ENCODE results near the gene TMEM69.
"Not testable (repeated sequence)": the region's sequence is repeated elsewhere in the genome, so short reads cannot be mapped to it uniquely, and the experiment has no call there.

Gene TMEM69, protein sequence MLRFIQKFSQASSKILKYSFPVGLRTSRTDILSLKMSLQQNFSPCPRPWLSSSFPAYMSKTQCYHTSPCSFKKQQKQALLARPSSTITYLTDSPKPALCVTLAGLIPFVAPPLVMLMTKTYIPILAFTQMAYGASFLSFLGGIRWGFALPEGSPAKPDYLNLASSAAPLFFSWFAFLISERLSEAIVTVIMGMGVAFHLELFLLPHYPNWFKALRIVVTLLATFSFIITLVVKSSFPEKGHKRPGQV

DNA sequence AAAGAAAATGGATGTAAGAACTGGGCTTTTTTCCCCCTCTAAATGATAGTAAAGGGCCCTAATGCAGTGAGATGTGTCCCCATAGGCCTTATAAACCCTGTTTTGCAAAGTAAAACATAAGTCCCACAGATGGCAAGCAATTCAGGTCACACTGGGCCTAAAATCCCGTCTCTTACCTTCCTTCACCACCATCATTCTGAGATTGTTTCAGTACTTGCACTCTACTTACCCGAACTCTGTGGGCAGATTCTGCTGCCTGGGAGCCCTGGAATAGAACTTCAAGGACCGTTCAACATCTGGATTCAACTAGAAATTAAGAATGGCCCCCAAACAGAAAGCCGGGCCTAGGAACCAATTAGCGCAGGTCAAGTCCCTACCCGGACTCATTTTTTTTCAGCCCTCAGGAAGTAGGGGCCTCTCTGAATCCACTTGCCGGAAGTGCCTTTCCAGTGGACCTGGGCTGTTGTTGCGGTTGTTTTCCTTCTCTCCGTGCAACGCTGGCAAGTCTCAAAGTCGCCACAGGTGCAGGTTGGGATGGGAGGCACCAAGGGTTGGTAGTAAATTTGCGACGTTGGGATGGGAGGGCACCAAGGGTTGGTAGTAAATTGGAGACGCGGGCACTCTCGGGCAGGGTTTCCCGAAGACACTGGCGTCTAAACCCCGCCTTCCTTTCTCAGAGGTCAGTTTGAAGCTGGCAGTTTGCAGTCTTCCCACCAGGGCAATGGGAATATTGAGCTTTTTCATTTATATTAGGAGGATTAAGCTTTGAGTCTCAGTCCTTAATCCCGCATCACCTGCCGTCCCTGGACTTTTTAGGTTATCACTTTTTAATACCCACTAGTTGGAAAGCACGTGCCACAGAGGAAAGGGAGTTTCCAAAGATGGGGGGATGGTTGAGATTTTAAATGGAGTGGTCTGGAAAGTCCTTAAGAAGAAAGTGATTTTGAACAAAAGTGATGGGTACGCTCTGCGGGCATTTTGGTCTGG lies at the start of gene TMEM69:
Gene TMEM69 (plus strand): TSS at position 428 of the 987 bp plus-strand sequence. CDS start 2,888 bp downstream, outside the sequence.
- peak in 50 of 51 donors; percentile 14 to 93 (median 60) for DNase-seq

DNA sequence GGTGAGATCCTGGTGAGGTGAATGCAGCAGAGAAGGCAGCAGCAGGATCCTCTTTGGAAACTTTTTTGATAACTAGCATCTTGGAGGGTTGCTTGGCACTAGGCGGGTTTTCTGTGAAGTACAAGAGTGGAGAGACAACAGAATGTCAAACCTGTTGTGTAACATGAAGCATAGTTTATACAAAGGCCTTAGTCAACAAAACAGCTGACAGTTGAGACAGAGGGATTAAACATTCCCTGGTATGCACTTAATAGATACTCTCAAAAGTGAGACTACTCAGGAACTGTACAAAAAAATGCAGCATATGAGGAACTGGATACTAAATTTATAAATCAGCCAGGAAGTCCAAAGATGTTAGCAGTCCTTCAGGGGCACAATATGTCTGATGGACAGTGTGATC lies 47.7 kb upstream of the TMEM69 start:
- DNase-seq, result no peak

DNA sequence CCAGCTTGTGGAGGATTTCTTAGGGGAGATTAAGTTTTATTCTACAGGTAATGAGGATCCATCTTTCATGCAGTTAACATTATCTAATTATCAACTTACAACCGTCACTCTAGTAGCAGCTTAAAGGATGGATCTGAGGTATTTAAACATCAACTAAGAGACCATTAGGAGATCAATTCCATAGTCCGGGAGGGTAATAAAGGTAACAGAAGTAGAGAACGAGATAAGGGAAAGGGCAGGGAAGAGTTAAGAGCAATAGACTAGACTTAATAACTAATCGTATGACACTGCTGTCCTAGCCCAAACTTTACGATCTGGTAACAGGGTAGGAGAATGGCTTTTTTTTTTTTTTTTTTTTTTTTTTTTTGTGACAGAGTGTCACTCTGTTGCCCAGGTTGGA lies 44.7 kb upstream of the TMEM69 start:
- no peak for DNase-seq

DNA sequence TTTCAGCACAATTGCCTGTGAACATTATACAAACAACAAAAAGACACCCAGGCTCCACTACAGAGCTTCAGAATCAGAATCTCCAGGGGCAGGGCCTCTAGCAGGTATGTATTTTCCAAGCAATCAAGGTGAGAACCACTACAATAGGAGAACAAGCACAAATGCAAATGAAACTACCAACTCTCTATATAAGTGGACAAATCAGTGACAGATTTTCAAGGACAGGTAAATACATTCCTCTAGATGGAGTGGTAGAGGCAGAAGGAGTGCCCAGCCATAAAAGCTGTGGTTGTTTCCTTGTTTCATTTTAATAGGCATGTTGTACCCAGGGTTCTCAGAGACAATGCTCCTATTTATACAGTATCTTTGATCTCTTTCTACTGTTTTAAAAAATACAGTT lies 44.0 kb upstream of the TMEM69 start:
- DNase-seq, result no peak

DNA sequence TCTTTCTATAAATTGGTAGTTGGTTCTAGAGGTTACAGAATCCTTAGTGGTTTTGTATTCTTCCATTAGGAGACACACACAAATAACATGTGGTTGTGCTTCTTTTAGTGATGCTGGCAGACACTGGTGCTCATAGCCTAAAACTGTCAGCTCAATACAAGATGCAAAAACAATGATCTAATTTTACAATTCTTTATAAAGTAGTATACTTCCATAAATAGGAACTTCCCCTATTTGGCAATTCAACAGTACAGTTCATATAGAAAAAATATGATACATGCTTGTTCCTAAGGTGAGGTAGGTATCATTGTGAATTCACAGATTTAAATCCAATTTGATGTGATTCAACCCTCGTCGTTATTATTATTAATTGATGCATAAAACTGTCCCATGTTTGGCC lies 43.3 kb upstream of the TMEM69 start:
- DNase-seq, result no peak

DNA sequence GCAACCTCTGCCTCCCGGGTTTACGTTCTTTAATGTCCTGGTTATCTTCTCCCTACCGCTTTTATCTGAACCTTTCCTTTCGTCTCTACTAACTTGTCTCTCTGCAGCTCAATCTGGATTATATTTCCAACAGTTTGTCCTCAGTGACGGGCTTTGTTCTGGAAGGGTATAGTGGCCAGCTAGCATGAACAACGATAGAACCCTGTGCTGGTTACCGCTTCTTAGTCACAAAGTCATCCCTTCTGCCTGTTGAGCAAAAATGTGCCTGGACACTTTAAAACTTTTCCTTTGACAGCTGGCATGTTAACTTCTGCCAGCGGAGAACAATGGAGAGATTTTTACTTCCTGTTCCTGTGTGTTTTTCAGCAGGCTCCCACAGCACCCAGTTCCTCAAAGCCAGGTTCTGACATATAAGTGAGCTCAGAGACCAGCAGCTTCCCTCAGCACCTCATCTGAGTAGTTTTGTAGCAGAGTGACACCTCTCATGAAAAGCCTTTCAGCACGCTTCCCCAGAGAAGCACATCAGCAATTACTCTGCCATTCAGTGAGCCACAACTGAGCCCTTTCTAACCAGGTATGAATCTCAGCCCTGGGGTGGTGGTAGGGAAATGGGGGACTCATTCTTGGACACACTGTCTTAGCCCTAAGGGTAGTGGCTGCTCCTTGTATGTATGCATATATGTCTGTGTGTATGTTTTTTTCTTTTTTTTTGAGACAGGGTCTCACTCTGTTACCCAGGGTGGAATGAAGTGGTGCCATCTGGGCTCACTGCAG lies 40.5 kb upstream of the TMEM69 start:
- DNase-seq, result peak in 1 of 51 donors; percentile 5

DNA sequence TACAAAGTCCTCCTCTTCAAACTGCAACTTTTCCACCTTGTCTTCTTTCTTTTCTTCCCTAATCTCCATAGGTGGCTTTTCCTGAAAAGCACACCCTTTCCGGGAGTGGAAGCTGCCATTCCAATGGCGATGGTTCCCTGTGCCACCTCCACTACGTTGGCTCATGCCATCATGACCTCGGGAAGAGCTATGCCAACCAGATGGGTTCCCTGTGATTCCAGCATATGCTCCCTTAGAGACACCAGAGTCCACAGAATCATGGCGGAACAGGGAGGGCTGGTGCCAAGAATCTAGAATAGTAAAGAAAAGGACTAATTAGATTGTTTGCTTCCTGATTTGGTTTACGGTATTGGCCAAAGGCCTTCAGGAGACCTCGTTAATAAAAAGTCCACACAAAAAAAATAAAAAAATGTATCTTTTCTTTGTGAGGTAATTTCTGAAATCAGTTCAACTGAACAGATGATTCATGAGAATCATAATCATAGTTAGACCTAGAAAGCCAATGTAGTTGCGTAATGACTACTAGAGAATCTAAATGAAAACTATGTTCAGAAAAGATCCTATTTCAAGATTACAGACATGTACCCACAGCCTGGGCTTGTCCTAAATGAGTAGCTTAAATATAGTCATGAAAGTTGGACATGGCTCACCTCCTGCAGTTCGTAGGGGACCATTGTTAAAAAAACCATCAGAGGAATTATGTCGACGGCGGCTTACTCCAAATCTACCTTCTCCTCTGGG lies 33.3 kb upstream of the TMEM69 start:
- DNase-seq, result no peak

DNA sequence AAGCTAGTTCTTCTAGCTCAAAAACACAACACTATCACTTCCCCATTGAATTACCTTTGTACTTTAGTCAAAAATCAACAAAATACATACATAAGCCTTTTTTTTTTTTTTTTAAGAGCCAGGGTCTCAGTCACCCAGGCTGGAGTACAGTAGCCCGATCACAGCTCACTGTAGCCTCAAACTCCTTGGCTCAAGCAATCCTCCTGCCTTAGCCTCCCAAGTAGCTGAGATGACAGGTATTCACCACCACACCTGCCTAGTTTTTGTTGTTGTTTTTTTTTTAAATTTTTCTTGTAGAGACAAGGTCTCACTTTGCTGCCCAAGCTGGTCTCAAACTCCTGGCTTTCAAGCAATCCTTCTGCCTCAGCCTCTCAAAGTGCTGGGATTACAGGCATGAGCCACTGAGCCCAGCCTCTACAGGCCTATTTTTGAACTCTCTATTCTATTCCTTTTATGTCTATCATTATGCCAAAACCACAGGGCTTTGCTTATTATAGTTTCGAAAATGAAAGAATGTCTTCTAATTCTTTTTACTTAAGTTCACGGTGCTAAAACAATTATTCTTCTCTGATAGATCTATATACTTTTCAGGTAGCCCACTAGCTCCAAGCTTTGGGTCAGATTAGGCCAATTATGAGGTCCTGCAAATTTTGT lies 31.3 kb upstream of the TMEM69 start:
- no peak for DNase-seq

DNA sequence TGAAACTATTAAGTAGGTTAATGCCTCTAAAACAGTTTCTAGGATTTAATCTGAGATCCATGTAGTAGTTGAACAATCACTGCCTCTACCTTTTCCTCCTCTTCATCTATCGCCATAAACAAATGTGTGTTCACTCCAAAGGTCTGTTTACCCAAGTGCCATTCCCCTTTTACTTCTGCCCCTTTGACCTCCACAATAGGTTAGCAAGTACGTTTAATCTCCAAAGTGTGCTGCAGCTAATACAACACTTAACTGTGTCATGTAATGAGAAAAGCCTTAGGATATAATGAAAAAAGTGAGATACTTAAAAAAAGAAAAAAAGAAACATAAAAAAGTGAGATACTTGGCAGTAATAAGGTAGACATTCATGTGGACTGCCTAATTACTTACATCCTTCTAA lies 29.8 kb upstream of the TMEM69 start:
- DNase-seq, result no peak

DNA sequence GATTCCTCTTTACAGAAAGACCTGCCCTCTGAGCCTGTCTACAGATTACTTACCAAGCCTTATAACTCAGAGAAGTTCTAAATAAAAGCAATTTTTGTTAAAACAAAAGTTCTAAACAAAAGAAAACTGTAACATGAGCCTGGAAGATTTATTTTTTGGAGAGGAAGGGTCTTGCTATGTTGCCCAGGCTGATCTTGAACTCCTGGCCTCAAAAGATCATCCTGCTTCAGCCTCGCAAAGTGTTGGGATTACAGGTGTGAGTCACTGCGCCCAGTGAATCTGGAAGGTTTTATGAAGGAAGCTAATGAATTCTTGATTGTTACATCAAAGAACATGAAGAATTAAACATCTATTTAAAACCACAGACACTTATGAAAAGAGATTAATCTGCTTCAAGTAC lies 28.8 kb upstream of the TMEM69 start:
- DNase-seq, result no peak

DNA sequence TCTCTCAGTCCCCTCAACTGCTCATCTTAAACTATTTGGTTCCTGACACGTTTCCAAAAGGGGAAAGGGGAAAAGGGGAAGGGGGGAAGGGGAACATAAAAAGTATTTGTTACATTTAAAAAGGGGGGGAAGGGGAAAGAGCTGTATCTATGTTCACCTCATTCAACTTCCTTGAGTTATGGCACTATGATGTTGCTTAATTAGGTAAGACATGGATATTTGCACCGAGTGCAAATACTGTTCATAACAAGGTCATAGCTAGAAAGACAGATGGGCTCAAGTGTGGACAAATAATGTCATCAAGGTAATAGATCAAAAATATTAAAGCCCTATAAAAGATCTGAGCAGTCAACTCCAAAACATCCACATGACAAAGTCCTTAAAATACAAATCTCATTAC lies 27.6 kb upstream of the TMEM69 start:
- no peak for DNase-seq

DNA sequence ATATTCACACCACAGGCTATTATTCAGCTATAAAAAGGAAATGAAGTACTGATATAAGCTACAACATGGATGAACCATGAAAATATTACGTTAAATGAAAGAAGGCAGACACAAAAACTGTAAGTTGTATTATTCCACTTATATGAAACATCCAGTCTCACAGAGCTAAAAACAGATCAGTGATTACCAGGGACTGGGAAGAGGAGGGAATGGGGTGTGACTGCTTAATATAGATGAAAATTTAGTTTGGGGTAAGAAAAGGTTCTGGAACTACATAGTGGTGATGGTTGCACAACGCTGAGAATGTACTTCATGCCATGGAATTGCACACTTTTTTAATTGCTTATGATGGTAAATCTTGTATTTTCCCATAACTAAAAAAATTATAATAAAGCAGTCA lies 21.1 kb upstream of the TMEM69 start:
- DNase-seq, result no peak

DNA sequence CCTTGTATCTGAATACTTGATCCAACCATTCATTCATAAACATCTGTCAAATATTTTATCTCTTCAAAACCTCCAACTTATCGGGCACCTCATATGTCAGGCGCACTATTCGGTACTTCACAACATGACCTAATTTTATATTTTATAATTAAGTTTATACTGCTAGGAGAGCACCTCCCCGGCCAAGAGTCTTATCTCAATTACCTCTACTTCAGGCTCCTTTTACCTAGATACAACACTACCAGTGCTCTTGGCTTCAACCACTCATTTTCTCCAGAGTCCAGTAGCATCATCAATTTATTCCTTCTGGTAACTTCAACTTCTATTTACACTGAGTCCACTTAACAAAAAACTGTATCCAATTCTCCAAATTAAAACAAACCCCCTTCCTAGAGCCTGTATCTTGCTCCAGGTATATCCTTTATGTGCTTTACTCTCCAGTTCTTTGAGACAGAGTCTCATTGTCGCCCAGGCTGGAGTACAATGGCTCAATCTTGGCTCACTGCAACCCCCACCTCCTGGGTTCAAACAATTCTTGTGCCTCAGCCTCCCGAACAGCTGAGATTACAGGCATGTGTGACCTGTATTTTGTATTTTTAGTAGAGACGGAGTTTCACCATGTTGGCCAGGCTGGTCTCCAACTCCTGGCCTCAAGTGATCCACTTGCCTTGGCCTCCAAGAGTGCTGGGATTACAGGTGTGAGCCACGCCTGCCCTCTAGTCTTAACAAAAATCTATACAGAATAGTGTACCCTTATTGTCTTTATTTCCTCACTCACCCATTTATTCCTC lies 20.5 kb upstream of the TMEM69 start:
- DNase-seq, result no peak

DNA sequence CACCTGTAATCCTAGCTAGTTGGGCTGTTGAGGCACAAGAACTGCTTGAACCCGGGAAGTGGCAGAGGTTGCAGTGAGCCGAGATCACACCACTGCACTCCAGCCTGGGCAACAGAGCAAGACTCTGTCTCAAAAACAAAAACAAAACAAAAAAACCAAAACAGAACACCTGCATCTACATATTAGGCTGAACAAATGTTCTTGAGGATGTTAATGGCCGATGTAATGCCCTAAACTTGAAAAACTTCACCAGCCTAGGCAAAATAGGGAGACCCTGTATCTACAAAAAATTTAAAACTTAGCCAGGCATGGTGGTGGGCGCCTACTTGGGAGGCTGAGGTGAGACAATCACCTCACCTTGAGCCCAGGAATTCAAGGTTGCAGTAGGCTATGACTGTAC lies 19.5 kb upstream of the TMEM69 start:
- DNase-seq, result no peak

DNA sequence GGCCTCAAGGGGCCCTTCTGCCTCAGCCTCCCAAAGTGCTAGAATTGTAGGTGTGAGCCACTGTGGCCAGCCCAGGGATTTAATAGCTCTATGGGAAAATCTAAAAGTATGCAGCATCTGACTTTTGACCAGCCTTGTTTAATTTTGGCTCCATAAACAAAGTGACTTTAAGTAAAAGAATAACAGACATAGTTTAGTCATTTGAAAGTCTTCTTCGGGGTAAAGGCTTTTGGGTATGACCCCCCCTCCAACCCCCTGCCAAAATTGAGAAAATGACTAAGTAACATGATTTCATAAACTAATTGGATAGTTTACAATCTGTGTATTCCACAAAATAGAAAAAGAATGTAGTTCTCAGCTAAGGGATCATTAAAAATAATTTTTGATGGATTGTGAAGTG lies 18.6 kb upstream of the TMEM69 start:
- no peak for DNase-seq

DNA sequence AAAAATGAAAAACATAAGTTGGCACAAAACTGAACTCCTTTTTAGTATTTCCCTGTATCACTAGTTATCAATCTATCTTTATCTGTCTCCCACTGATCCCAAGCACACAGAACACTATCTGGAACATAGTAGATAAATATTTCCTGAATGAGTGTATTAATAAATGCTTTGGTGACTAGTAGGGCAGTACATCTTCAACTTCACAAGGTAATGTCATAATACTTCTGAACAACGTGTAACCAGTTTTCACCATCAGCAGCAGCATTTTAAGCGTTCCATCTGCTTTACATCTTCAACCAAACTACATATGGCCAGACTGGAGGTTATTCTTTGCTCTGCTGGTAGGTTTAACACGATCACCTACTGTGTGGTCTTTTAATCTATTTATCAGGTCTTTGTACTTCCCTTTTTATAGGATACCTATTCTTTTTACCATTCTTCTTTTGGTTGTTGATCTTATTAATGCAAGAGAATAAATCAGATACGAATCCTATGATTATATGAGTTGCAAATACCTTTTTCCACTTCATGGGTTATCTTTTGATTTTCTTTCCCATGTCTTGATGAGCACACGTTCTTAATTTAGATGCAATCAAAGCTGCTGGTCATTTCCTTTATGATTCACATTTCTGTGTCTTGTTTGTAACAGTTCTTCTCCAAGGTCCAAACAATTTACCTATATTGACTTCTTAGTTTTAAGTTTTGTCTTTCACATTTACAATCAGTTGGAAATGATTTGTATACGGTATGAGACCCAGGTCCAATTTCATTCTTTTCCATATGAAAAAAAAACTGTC lies 17.9 kb upstream of the TMEM69 start:
- no peak for DNase-seq

DNA sequence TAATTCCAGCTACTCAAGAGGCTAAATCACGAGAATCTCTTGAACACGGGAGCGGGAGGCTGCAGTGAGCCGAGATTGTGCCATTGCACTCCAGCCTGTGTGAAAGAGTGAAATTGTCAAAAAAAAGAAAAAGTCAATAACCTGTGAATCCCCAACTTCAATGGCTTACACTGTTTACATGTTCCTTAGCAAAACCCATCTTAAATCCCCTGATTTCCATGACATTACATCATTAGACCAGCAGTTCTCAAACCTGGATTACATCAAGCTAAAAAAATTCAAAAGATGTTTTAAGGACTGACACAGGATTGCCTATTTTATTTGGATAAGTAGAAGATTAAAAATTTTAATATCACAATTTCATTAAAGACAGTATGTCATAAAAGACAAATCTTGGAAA lies 14.0 kb upstream of the TMEM69 start:
- no peak for DNase-seq

DNA sequence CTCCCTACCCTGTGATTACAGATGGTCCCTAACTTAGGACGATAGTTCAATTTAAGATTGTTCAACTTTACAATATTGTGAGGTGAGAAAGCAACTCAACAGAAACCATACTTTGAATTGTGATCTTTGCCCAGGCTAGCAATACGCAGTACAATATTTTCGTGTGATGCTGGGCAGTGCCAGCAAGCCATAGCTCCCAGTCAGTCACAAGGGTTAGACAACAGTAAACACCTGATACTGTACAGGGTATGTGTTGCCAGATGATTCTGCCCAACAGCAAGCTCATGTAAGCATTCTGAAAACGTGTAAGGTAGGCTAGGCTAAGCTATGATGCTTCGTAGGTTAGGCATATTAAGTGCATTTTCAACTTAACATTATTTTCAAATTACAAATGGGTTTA lies 13.5 kb upstream of the TMEM69 start:
- DNase-seq, result no peak

DNA sequence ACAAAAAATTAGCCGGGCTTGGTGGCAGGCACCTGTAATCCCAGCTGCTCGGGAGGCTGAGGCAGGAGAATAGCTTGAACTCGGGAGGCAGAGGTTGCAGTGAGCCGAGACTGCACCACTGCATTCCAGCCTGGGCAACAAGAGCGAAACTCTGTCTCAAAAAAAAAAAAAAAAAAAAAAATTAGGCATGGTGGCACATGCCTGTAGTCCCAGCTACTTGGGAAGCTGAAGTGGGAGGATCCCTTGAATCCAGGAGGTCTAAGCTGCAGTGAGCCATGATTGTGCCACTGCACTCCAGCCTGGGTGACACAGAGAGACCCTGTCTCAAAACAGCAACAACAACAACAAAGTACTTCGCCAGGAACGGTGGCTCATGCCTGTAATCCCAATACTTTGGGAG lies 11.4 kb upstream of the TMEM69 start:
- DNase-seq, result not testable (repeated sequence)
